ENCODE results near the gene IRS2.

Gene IRS2

DNA sequence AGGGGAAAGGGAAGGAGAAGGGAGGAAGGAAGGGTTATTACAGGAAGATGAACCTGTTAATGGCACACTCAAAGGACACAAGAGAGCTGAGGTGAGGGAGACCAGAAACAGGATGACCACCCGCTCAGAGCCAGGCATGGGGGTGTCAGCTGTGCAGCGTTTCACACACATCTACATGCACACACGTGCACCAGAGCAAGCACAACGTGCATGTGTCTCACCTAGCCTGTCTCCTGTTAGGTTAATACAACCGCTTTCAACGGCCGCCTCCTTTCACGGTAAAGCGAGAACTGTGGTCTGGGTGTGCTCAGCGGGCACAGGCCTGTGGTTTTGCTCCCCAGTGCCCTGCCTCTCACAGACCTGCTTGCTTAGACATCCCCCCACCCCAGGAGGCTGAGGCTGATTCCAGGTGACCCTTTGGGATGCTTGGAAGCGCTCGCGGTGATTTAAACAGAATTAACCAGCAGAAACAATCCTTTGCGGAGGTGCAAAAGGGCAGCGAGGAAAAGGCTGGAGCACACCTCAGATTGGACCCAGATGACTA lies 27.4 kb downstream of the IRS2 start:
- no peak for DNase-seq (ENCODE audit: low spot score)

GRCh38 chr13:109756778-109757177 lies 29.6 kb downstream of the IRS2 start:
- no peak for DNase-seq (ENCODE audit: low spot score)

GRCh38 chr13:109755997-109756396 lies 30.4 kb downstream of the IRS2 start:
- DNase-seq (ENCODE audit: low spot score), result no peak

- DNase-seq (ENCODE audit: low spot score), result no peak
Measured at GRCh38 chr13:109755551-109755950, 30.8 kb downstream of the IRS2 start.

DNA sequence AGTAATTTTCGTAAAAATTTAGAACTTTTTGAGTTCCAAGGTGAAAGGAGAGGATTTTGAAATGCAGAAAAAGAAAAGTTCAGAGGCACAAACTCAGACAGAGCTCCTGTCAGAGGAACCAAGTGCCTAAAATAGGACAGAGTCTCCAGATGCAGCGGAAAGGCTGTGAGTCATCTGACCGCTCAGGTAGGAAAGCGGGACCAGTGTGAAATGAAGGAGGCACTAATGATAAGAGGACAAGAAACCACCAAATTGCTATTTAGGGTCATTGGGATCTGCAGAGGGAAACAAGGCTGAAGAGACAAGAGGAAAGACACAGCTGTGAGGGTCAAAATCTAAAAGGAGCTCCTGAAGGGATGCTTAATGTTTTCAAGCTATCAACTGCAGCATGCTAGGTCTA lies 34.9 kb downstream of the IRS2 start:
- no peak for DNase-seq (ENCODE audit: low spot score)

- no peak for DNase-seq (ENCODE audit: low spot score)
Measured at GRCh38 chr13:109750221-109750775, 36.1 kb downstream of the IRS2 start.

DNA sequence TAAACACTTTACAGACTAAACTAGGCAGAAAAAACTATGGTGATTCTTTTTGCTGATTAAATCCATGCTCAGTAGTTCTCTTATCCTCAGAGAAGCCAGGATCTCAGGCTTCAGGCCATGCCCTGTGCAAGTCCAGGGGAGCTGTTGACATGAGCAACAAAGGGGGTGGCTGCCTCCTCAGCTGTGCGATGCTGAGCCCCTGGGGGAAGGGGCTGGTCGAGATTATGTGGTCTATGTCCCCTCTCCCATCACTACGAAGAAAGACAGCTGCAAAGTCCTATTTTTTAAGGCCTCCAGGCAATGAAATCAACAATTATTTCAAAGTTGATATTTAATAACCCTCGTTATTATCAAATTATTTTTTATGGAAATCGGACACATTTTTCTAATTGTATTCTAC lies 37.0 kb downstream of the IRS2 start:
- no peak for DNase-seq (ENCODE audit: low spot score)

- no peak for DNase-seq (ENCODE audit: low spot score)
Measured at GRCh38 chr13:109748677-109749076, 37.7 kb downstream of the IRS2 start.

- no peak for DNase-seq (ENCODE audit: low spot score)
Measured at GRCh38 chr13:109747524-109747923, 38.9 kb downstream of the IRS2 start.

GRCh38 chr13:109746364-109746763 lies 40.0 kb downstream of the IRS2 start:
- DNase-seq (ENCODE audit: low spot score), result no peak

DNA sequence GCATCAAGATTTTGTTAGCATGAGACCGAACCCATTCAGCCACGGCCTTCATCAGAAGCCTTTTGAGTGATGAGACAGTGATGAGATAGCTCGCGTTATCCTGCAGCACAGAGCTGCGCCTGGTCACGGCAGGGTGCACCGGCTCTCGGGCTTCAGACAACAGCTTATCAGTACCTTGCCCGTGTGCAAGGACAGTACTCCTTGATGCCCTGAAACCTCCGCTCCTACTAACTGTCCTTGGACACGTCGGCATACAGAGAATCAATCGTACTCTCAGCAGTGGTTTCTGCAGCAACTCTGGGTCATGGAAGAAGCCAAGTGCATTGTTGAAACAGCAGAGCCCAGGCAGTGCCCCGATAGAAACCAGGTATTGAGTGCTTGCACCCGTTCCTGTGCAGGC lies 40.7 kb downstream of the IRS2 start:
- no peak for DNase-seq (ENCODE audit: low spot score)

DNA sequence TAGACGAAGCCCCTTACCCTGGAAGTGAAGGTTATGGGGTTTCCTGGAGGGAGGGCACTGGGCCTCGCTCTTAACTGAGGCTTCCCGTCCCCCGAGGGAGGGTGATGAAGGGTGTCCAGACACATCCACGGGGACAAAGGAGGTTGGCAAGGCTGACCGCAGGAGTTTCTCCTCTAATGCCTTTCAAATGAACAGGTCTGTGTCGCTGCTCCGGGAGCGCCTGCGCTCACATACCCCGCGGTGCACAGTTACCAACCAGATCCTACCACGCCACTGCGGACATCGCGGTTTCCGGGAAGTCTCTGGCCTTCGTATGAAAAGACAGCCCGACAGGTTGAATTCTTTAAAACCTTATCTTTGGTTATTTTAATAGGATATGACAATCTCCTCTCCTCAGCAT lies 41.3 kb downstream of the IRS2 start:
- DNase-seq (ENCODE audit: low spot score), result no peak

DNA sequence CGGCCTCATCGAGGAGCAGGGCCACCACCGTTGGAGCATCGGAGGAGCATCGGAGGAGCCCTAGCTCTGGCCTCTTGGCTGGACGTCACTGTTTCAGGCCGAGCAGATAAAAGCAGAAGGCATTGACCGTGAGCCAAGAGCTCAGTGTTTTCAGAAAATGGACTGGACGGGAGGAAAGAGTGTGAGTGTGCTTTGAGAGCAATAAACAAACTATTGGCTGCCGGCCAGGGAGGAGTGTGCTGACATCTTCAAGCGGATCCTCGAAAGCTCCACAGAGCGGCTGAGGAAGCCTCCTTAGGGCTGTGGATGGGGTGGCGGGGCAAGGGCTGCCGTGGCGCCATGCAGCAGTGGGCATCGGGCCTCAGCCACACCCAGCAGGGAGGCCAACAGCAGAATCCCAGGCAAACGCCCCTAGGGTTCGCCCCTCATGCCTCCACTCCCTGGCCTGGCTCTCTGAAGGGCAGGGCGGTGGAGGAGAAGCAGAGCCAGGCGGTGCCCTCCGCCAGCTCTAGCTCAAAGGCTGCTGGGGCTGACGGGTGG lies 41.8 kb downstream of the IRS2 start:
- DNase-seq (ENCODE audit: low spot score), result no peak

DNA sequence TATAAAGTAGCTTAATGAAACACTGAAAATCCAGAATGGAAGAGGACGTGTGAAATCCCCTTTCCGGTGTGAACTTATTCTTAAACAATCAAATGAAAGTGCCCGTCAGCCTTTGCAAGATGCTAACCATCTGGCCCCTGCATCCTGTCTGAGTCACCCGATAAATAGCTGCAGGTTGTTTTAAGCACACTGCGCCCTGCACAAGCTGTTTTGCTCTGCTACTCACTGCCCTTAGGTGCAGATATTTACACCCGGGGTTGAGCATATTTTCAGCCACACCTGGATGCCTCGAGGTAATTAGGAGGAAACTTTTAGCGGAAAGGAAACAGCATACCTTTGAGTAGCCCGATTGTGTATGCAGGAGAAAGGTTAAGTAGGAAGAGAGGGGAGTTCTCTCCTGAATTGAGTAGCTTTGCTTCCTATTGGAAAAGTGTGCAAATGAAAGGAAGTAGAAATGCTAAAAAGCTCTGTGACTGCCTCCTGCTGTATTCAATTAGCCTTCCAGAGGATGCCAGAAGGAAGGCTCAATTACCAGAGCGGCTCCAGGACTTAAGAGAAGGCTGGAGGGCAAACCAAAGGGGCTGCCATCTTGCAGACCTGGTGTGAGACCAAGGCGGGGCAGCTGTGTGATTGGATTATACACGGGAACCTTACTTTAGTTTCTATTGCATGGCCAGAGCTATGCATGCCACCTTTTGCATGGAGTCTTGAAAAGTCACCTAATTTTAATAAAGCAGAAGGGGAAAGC lies 42.5 kb downstream of the IRS2 start:
- DNase-seq (ENCODE audit: low spot score), result no peak

GRCh38 chr13:109741966-109742365 lies 44.4 kb downstream of the IRS2 start:
- no peak for DNase-seq (ENCODE audit: low spot score)

DNA sequence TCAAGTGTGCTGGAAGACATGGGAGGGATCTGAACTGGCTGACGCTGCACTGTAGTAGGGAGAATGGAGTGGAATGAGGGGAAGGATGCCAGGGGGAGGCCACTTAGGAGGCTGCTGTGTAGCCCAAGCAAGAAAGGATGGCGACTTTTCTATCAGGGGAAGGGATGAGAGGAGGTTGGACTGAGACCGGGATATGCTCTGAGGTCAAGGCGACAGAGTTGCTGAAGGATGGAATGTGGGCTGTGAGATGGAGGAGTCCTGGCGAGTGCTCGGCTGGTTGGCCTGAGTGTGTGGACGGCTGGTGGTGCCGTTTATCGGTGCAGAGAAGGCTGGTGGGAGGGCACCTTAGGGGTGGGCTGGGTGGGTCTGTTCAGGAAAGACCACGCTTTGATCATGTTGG lies 45.7 kb downstream of the IRS2 start:
- DNase-seq (ENCODE audit: low spot score), result no peak

DNA sequence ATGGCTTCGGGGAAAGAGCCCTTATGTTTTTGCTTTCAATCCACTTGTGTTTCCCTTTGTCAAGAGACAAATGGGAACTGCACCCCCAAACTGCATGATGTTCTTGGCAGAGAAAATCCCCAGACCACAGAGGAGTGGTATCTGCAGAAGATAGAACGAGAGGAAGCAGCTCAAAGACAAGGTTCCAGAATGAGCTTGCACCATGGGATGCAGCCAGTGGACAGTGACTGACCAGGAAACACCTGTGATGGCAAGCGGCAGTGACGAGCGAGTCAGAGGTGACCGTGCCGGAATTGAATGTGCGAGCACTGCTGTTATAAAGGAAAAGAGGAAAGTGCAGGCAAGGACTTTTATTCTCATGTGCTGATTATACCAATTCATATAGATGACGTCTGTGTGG lies 46.3 kb downstream of the IRS2 start:
- no peak for DNase-seq (ENCODE audit: low spot score)

DNA sequence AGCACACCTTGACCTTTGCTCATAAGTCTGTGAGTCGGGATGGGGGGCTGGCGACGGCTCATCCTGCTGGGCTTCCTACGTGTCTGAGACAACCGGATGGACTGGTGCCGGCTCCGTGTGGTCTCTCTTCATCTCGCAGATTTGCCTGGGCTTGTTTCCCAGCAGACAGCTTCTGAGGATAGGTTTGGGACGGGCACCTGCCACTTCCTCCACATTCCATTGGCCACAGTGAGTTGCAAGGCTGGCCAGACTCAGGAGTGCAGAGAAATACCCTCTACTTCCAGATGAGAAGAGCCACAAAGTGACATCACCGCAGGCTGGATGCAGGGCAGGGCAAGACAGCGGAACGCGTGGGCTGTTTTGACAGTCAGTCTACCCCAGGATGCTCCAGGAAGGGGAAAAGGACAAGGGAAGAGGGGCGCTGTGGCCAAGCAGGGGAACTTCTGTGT lies 48.1 kb downstream of the IRS2 start:
- no peak for DNase-seq (ENCODE audit: low spot score)

- DNase-seq (ENCODE audit: low spot score), result no peak
Measured at GRCh38 chr13:109737606-109738005, 48.8 kb downstream of the IRS2 start.

- no peak for DNase-seq (ENCODE audit: low spot score)
Measured at GRCh38 chr13:109737046-109737573, 49.3 kb downstream of the IRS2 start.

- no peak for DNase-seq (ENCODE audit: low spot score)
Measured at GRCh38 chr13:109735436-109735966, 50.9 kb downstream of the IRS2 start.

- DNase-seq (ENCODE audit: low spot score), result no peak
Measured at GRCh38 chr13:109734002-109734785, 52.2 kb downstream of the IRS2 start.
